Superior temporal gyrus (tissue), 1 donor: ENCODE data around the gene PHACTR1.

Experiments
- DNase-seq: peaks from one replicate; pipeline ENCODE4 v3.0.0-alpha.2; 2016; ENCODE audit errors: extremely low spot score

Gene PHACTR1

DNA sequence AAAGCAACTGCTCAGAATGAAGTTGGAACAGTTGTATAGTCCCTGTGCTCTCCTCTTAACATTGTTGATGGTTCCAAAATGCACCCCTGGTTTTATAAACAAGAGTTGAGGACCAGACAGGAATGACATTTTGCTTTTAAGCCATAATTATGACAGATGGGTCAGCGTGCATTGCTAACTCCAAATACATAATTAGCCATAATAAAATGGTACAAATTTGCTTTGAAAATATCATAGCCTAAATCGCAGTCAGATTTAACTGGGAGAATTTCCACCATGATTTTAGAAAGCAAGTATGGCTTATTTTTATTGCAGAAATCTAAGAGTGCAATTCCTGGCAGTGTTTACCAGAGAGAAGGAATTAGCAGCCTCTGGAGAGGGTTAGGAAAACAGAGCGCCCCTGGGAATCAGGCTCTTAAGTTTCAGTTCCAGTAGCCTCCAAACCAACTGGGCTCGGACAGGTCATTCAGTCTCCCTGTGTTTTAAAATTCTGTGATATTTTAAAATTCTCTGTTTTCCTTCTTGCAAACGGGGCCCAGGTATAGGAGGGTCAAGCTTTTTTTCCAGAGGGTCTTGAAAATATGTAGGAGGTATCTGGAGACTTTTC is 309.4 kb downstream of the PHACTR1 start:
- no peak for DNase-seq

DNA sequence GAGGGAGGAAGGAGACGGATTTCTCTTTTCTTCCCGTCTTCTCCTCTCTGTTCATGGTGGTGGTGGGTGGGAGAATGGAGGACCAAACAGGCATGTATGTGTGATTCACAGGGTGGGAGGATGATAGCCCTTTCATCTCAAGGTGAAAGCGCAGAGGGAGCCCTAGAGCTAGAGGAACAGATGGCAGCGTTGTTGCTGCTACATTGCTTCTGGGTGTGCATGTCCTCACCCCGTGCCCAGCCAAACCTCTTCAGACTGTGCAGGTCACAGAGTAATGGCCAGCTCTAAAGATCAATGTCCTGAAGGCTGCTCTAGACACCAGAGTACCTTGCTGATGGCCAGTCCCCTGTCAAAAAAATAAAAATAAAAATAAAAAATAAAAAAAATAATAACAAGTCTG is 310.0 kb downstream of the PHACTR1 start:
- DNase-seq = no peak

DNA sequence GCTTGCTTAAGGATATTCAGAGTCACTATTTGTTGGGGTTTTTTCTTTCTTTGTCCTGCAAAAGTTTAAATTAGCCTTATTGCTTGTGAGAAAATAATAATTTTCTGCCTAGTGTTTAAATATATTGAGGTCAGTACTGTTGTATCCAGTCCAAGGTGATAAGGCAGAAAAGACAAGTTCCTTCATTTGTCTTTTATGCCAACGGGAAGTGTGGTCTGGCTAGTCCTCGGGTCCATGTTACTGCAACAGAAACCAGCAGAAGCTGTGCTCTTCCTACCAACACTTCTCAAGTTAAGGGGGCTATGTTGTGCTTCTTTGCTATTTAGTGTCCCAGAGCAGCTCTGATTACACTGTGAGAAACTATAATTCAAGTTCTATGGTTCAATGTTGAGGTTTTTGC is 310.6 kb downstream of the PHACTR1 start:
- DNase-seq = no peak

DNA sequence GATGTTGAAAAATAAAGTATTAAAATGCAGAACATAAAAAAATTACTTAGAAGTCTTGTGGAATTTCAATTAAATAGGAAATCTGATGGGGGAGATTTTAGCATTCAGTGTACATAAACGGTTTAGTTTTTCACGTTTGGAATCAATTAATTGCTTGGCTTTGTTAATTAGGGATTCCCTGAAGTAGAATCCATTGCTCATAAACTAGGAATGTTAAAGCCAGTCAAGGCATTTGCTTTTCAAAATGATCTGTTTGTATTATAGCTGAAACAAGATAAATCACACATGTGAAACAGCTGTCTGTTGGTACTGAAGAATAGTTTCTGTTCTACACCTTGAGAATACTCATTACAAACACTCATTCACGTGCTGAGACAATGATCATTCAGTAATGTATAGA is 313.8 kb downstream of the PHACTR1 start:
- DNase-seq = no peak

DNA sequence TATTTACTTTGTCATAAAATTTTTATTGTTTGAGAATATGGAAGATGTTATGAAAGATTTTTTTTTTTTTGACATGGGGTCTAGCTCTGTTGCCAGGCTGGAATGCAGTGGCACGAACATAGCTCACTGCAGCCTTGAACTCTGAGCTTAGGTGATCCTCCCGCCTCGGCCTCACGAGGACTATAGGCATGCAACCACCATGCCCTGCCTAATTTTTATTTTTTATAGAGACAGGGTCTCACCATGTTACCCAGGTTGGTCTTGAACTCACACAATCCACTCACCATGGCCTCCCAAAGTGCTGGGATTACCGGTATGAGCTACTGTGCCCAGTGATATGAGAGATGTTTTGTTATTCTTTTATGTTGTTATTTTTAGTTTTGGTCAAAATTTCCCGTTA is 316.0 kb downstream of the PHACTR1 start:
- DNase-seq = no peak

DNA sequence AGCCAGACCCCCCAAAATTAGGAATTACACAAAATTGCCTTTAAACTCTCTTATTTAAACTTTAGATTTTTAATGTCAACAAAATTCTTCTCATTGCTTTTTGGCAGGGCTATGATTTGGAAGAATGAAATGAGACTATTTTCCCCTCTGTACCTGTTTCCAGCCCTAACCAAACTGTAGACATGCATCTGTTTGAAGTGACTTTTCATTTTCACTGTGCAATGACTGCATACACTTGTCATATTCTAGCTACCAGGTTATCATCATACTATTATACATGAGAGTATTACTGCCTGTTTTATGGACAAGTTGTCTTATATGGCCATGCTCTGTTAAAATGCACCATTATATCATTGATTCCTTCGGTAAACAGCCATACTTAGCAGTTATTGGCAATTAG is 316.6 kb downstream of the PHACTR1 start:
- DNase-seq = no peak

DNA sequence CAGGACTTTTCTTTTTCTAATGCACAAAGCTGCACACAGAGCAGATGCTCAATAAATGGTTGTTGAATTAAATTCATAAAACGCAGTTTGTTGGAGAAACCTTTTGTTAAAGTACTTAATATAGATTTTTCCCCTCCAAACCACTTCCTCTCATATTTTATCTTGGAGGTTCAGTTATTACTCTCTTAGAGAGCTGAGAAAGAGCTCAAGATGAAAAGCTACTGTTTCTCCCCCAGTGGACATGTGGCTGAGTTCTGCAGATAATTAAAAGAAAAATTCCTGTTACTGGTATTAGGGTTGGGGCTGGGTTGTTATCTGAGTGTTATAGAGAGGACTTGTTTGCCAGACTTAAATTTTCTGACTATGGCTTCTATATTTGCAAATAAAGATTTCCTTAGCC is 317.7 kb downstream of the PHACTR1 start:
- DNase-seq = no peak

DNA sequence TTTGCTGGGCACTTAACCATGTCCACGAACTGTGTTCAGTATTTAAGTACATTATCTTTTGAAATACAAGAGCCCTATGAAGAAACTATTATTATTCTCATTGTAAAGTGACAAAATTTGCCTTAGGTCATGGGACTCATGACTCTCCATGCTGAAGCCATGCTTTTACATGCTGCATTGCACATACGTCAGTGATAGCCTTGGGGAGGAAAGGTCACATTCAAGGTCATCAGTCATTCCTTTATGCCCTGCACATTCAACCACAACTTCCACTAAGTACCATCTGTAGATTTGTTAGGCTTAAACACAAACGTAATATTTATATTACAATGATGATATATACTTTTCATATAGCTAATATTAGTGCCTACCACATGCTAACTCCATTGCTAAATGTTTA is 319.0 kb downstream of the PHACTR1 start:
- no peak for DNase-seq

DNA sequence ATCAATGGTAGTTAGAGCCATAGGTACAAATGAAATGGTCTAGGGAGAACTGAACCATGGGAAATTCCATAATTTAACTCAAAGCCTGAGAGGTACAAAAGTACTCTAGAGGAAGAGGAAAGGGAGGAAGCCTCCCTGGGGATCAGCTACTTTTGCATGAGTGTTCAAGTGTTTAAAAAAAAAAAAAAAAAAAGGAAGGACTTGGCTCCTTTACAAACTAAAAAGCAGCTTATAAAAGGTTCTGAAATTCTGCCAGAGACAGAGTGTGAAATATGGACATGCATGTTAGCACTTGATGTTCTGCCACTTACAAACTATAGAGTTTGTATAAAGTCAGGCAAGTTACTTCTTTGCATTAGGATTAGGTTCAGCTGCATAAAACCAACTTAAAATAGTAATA is 321.7 kb downstream of the PHACTR1 start:
- DNase-seq = peak; percentile 78

DNA sequence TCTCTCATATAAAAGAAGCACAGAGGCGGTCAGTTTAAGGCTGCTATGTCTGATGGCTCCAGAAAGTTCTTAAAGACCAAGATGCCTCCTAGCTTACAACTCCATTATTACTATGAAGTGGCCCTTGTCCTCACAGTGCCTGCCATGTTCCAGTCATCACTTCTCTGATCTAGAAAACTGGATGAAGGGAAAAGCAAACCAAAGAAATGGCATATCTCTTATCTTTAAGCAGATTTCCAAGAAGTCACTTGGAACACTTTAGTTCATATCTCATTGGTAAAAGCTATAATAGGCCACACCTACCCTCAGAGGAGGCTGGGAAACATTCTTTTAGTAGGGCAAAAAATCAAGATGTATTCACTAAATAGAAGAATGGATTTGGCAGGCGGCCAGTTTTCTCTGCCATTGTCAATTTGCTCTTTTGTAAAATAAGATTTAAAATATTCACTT is 322.2 kb downstream of the PHACTR1 start:
- no peak for DNase-seq

DNA sequence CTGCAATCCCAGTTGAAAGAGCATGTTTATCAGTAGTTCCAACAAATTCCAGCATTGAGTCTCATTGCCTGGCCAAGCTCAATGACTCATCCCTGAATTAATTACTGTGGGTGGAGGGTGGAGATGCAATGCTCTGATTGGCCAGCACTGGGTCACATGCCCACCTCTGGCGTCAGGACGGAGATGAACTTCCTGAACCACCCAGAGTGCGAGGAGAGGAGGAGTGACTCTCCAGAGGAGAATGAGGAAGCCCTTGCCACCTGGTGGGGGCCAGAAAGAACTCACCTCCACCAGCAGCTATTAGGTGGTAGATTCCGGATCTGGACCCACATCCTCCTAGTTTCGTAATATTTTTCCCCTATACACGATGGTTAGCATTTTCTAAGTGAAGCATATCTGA is 327.8 kb downstream of the PHACTR1 start:
- DNase-seq = no peak

DNA sequence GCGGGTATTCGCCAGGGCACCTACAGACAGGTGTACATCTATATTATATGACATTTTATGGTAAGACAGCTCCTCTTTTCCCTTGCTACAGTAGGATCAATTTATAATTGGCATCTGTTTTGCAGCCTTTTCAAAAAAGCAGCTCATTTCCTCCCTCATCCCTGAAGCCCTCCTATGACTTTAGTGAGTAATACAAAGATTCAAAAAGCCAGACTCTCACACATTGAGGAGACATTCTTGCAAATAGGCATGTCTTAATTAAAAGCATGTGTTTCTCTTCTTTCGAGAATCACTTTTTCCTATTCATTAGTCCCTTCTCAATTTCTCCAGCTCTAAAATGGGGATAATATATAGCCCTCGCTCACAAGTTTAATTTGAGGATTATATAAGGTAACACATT is 328.3 kb downstream of the PHACTR1 start:
- no peak for DNase-seq

DNA sequence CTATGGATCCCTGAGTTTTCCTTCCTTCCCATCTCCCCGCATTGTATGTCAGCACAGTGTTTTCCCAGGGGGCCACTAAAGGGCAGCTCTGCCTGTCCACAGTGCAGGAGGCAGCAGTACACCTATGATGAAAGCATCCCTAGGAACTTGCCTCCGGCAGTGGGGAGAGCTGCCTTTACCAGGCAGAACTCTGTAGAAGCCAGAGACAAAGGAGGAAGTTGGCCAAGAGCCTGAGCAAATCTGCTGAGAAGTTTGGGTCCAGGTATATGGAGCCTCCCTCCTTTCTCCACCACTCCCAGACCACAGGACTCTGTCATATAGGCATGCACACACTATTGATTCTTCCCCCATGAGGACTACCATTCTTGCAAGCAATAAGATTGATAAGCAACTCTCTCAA is 329.1 kb downstream of the PHACTR1 start:
- DNase-seq = no peak

DNA sequence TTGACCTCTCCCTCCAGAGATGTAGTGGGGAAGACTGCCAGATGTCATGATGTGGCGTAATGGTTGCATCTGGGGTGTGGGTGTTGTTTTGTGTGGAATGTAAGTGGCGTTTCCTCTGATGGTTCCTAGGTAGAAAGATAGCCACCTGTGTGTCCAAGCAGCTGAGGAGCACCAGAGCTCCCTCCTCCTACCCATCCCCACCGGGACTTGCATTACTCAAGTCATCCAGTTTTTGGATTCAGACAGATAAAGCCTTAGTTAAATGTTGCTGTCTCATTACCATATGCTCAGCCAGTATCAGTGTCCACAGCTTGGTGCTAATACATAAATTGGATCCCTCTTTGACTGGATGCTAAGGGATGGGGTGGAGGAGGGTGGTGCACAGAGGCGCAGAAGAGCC is 329.5 kb downstream of the PHACTR1 start:
- DNase-seq = no peak

DNA sequence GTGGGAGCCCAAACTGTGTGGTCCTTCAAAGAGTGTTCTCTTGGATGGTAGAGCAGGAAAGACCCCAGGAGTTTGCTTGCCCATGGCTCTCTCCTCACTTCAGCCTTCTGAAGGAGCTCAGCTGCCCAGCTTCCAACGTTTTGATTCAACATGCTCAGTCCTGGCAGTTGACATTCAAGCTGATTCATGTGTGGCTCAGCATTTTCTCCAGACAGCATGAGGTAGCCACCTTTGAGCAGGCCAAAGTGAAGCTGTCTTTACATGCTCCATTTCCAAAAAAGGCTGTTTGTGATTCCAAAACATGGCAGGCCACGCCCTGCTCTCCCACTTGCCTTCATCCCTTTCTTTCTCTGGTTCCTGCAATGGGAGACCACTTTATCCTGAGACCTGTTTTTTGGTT is 331.5 kb downstream of the PHACTR1 start:
- no peak for DNase-seq

DNA sequence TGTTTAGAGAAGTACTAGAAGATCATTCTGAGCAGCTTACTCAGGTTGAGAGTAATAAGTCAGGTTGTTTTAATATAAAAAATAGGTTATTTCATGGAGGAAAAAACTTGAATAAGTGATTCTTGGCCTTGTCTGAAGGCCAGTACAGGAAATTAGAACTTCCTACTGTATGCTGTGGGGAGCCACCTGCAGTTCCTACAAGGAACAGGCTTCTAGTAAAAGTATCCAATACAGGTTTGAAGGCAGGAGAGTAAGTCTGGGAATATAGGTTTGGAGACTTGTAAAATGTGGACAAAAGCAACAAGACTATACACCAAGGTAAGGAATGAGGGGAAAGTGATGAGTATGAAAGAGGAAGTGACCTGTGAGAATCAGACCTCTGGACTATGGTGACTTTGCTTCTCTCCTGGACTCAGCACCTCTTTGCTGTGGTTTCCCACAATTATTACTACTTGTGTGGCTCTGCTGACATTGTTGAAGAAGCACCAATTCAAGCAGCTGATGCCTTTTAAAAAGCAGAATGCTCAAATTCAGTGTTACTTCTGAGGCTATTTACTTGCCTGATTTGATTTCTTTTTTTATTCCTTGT is 333.2 kb downstream of the PHACTR1 start:
- DNase-seq = no peak

DNA sequence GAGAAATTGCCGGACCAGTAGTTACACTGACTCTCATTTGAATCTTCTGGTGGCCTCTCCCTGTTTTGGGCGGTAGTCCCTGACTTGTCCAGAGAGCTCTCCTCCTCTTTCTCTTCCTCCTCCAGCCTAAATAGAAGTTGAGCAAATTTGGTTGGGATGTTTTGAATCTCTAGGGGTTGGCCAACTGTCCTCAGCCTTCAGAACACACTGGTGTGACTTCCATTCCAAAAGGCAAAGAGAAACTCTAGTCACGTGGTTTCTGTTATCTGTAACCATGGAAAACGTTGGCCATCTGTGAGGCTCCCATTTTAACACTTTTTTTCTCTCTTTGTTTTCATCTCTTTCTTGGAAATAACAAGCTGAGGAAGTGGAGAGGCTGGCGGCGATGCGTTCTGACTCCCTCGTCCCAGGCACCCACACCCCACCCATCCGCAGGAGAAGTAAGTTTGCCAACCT is 336.5 kb downstream of the PHACTR1 start:
- peak; percentile 79 for DNase-seq

DNA sequence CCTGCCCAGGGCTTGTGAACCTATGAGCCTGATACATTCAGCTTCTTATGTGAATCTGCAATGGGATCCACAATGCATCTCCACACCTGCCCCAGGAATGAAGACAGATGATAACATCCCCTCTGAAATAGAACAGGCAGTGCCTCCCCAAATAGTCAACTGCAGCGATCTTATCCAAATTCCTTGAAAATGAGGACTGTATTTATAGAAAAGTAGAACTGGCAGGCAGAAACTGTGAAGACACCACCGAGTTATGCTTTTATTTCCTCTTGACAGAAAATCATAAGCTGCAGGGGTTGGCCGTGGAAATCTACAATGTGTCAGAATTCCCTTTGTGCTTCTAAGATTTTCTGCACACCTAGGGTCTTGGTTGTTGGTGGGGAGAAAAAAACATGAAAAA is 341.5 kb downstream of the PHACTR1 start:
- DNase-seq = peak; percentile 61

DNA sequence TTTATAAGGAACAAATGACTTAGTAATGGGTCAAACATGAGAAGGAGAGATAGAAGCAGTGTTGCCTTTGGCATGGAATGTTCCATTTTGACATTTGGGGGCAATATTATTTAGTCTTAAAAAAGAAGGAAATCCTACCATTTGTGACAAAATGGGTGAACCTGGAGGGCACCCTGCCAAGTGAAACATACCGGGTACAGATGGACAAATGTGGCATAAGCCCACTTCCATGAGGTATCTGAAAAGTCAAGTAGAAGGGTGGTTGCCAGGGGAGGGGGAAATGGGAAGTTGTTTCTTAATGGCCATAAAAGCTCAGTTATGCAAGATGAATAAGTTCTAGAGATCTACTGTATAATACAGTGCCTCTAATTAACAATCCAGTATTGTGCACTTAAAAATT is 342.5 kb downstream of the PHACTR1 start:
- no peak for DNase-seq

DNA sequence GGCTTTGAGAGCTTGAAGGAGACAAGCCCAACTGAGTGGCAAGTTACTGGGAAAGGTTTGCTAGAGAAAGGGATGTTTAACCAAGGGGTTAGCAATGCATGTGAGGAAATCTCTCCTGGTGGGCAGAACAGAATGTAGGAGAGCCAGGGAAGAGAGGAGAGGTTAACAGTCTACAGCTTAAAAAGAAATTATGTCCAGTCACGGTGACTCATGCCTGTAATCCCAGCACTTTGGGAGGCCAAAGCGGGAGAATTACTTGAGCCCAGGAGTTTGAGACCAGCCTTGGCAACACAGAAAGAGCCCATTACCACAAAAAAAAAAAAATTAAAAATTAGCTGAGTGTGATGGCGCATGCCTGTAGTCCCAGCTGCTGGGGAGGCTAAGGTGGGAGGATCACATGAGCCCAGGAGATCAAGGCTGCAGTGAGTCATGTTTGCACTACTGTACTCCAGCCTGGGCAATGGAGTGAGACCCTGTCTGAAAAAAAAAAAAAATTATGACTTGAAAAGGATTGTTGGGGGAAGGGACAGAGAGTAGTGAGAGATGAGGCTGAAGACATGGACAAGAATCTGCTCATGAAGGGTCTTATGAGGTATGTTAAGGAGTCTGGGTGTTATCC is 346.8 kb downstream of the PHACTR1 start:
- no peak for DNase-seq

DNA sequence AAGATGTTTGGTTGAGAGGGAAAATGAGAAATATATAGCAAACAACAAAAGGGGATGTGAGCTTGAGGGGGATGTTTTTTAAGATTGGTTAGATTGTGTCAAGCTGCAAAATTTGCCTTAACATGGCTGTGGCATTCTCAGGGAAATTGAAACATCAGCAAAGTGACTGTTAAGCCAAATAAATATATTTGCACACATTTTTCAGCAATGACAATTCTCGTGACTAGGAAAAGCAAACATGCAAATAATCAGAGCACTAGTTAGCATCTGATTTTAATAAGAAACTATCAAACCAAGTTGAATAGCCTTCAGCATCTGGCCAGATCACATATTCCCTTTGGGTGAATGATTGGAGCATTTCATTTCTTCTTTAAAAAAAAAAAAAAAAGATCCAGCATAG is 349.0 kb downstream of the PHACTR1 start:
- DNase-seq = no peak

DNA sequence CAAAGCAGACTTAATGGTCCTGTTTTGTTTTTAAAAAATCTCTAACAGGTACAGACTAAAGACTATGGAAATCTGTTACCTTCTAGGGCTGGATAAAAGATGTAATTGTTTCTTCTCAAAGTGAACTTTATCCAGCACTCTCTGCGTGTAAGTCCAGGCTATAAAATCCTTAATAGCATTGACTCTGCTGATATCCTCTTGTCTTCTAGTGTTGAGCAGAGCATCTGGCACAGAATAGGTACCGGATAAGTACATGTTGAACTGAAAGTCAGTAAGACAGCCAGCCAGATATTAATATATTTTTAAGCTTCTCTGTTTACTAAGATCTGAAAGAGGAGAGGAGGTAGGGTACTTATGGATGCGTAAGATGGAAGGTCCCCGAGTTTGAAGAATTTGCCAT is 349.5 kb downstream of the PHACTR1 start:
- no peak for DNase-seq

DNA sequence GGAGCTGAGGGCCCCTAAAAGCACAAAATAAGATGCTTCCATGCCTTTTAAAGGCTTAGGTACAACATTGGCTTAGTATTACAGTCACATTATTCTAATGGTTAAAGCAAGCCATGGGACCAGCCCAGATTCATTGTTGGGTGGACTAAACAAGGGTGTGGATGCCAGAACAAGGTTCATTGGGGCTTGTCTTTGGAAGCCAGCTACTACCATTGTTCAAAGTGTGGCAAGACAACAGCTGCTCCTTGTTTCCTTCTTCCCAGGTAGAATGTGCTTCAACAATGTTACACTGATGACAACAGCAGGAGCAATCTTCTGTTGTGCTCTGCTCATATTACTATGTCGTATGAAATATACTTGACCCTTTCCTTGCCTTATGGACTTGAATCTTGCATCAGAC is 350.3 kb downstream of the PHACTR1 start:
- no peak for DNase-seq
